ENCODE results near the gene PDE6A. TPM values are rescaled to one million over a fixed set of nuclear protein-coding genes. Genes with fewer than 3 reads are reported as not detected.

PDE6A gene
- total and polyA plus RNA-seq, 2 donors (not counting 3 experiments of a cell fraction or from before 2014, with no cell fraction given) = not detected

DNA sequence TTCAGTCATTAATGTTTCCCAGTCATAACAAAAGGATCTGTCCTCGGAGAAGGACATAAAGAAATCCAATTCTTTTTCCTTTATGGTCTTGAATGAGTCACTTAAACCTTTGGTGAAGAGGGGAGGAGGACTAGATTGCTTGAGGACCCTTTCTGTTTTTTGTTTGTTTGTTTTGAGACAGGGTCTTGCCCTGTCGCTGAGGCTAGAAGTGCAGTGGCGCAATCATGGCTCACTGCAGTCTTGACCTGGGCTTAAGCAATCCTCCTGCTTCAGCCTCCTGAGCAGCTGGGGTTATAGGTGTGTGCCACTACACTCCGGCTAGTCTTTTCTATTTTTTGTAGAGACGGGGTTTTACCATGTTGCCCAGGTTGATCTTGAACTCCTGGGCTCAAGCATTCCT lies 43.5 kb upstream of the PDE6A start:
- no peak overlapping the region for H3K4me2 ChIP-seq (ENCODE audit: insufficient read depth, low read length)
- FAIRE-seq (no peak), DNase-seq (ENCODE audit: low read depth, low spot score) (no peak)
- H3K27me3 ChIP-seq (ENCODE audit: control insufficient read depth in 2 of 2, insufficient read depth in 2 of 2, low read length in 2 of 2) = no peaks in the 10 kb centered on the region
- H3K4me1 ChIP-seq (ENCODE audit: control insufficient read depth, extremely low read depth, insufficient read depth, low read length) = no peaks in the 10 kb centered on the region
- H3K9me1 ChIP-seq (replicated peaks; ENCODE audit: control insufficient read depth, extremely low read depth, insufficient read depth, low read length) = no peaks in the 10 kb centered on the region
- TF ChIP-seq POLR2A (IDR thresholded peaks at IDR 0.05; ENCODE audit: low read depth, low read length) (no peak), FOS (IDR thresholded peaks at IDR 0.05; ENCODE audit: borderline replicate concordance, insufficient read depth, low read length) (no peak), POLR2AphosphoS5 (IDR thresholded peaks at IDR 0.05; ENCODE audit: insufficient read depth, low read depth, low read length) (no peak), MYC (IDR thresholded peaks at IDR 0.05; ENCODE audit: low read depth, low read length) (no peak), GATA2 (IDR thresholded peaks at IDR 0.05; ENCODE audit: insufficient read depth, insufficient read length, low read depth, low read length) (no peak), JUN (IDR thresholded peaks at IDR 0.05; ENCODE audit: borderline replicate concordance, insufficient read depth, insufficient read length, low read depth) (no peak), EZH2 (IDR thresholded peaks at IDR 0.05; ENCODE audit: borderline replicate concordance, low read depth, low read length, severe bottlenecking) (no peak)
- TF ChIP-seq, protein P1, sequence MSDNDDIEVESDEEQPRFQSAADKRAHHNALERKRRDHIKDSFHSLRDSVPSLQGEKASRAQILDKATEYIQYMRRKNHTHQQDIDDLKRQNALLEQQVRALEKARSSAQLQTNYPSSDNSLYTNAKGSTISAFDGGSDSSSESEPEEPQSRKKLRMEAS (IDR thresholded peaks at IDR 0.05; ENCODE audit: insufficient read depth, insufficient read length) = no peak
- TF ChIP-seq, protein P2, sequence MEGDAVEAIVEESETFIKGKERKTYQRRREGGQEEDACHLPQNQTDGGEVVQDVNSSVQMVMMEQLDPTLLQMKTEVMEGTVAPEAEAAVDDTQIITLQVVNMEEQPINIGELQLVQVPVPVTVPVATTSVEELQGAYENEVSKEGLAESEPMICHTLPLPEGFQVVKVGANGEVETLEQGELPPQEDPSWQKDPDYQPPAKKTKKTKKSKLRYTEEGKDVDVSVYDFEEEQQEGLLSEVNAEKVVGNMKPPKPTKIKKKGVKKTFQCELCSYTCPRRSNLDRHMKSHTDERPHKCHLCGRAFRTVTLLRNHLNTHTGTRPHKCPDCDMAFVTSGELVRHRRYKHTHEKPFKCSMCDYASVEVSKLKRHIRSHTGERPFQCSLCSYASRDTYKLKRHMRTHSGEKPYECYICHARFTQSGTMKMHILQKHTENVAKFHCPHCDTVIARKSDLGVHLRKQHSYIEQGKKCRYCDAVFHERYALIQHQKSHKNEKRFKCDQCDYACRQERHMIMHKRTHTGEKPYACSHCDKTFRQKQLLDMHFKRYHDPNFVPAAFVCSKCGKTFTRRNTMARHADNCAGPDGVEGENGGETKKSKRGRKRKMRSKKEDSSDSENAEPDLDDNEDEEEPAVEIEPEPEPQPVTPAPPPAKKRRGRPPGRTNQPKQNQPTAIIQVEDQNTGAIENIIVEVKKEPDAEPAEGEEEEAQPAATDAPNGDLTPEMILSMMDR (IDR thresholded peaks at IDR 0.05; ENCODE audit: extremely low read depth in 1 of 2, insufficient read depth in 1 of 2, low read depth in 1 of 2, low read length in 2 of 2) = no peak
- no peak overlapping the region for H3K4me3 ChIP-seq (replicated peaks in 1 of 3; ENCODE audit: insufficient read depth in 1 of 3, low read depth in 1 of 3, low read length in 3 of 3)
- dilution Hi-C loops (cut with MboI; ENCODE audit: extremely low pct_ligation_motif_present, low sequenced_read_pairs) (no loop called here), intact Hi-C loops (cut with micrococcal nuclease) (no loop called here)
- no TSS peak for BruUV-seq (replicated peaks)
- ChIA-PET CTCF (interaction anchor here (1.5 kb wide), 1 partner anchor 150 kb away, joined by 6 read pairs; no protein-coding TSS in a partner anchor), POLR2A (no interaction called here)
- H4K20me1 ChIP-seq (replicated peaks; ENCODE audit: control insufficient read depth, extremely low read depth, insufficient read depth, low read length) = no peaks in the 10 kb centered on the region
- H2AFZ ChIP-seq (ENCODE audit: low read depth, low read length) = no peak overlapping the region
- no peak overlapping the region for H3K9ac ChIP-seq (replicated peaks; ENCODE audit: extremely low read depth, insufficient read depth, low read length)
- no peaks in the 10 kb centered on the region for H3K36me3 ChIP-seq (ENCODE audit: control insufficient read depth in 2 of 2, extremely low read depth in 1 of 2, insufficient read depth in 2 of 2, low read length in 2 of 2)
- no peaks in the 10 kb centered on the region for H3K9me3 ChIP-seq (replicated peaks; ENCODE audit: control insufficient read depth, insufficient read depth, low read length)
- no peak overlapping the region for H3K27ac ChIP-seq (ENCODE audit: insufficient read depth, low read depth, low read length)
- no peaks in the 10 kb centered on the region for H3K79me2 ChIP-seq (ENCODE audit: control insufficient read depth, insufficient read depth, low read length)
